PFSK-1 (cell line): ENCODE data around the gene KCNJ2.

ENCODE experiments used
- FOXP2 ChIP-seq: optimal IDR thresholded peaks from 2 replicates; pipeline ENCODE3; 2011; ENCODE audit warnings: borderline replicate concordance, control low read depth, inconsistent platforms; ENCODE audit not compliant: insufficient read depth; ENCODE audit errors: extremely low read length, extremely low read depth
- POLR2AphosphoS5 ChIP-seq: IDR thresholded peaks from 2 replicates; pipeline ENCODE4 v1.6.1; 2012; ENCODE audit warnings: low read depth, mild to moderate bottlenecking, control low read depth, low read length, moderate library complexity
- REST ChIP-seq, 2 experiments: IDR thresholded peaks; 2 replicates each; pipeline versions ENCODE4 v1.6.1 to v1.8.0; 2011 to 2012; ENCODE audit warnings: low read depth in 2 of 2, low read length in 2 of 2, control low read depth in 1 of 2, inconsistent platforms in 1 of 2, mild to moderate bottlenecking in 1 of 2, moderate library complexity in 1 of 2; ENCODE audit not compliant: insufficient read depth in 1 of 2
- SIN3A ChIP-seq: IDR thresholded peaks from 2 replicates; pipeline ENCODE4 v1.6.1; 2012; ENCODE audit warnings: mild to moderate bottlenecking, low read length, moderate library complexity, borderline replicate concordance; ENCODE audit not compliant: insufficient read depth
- TAF1 ChIP-seq: IDR thresholded peaks from 2 replicates; pipeline ENCODE4 v1.6.1; 2012; ENCODE audit warnings: low read length, control low read depth, borderline replicate concordance; ENCODE audit not compliant: insufficient read depth

- TF ChIP-seq REST (IDR thresholded peaks at IDR 0.05; ENCODE audit: insufficient read depth in 1 of 2, low read depth in 2 of 2, low read length in 2 of 2) (no peak), TAF1 (no peak), POLR2AphosphoS5 (no peak), SIN3A (no peak), FOXP2 (no peak)
These were observed 37.9 kb downstream of the KCNJ2 start for GRCh38 chr17:70207184-70207583.
